ENCODE results near the gene KRT86.

DNA sequence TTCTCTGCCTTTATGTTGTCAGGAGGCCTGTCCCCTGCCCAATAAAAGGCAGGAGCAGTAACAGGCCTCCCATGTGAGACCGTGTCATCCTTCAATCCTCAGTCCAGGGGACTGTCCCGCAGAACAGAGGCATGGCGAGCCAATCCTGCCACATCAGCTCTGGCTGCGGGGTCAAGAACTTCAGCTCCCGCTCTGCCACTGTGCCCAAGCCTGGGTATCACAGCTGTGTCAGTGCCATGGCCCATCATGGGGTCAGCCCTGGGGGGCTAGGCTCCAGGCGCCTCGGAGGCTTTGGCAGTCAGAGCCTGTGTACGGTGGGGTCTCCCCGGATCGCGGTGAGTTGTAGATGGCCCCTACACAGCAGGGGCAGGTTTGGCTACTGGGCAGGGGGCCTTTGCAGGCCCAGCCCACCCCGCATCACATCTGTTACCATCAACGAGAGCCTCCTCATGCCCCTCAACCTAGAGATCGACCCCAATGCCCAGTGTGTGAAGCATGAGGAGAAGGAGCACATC lies 66.7 kb downstream of the KRT86 start:
- TF ChIP-seq, protein P1, sequence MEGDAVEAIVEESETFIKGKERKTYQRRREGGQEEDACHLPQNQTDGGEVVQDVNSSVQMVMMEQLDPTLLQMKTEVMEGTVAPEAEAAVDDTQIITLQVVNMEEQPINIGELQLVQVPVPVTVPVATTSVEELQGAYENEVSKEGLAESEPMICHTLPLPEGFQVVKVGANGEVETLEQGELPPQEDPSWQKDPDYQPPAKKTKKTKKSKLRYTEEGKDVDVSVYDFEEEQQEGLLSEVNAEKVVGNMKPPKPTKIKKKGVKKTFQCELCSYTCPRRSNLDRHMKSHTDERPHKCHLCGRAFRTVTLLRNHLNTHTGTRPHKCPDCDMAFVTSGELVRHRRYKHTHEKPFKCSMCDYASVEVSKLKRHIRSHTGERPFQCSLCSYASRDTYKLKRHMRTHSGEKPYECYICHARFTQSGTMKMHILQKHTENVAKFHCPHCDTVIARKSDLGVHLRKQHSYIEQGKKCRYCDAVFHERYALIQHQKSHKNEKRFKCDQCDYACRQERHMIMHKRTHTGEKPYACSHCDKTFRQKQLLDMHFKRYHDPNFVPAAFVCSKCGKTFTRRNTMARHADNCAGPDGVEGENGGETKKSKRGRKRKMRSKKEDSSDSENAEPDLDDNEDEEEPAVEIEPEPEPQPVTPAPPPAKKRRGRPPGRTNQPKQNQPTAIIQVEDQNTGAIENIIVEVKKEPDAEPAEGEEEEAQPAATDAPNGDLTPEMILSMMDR (IDR thresholded peaks at IDR 0.05; ENCODE audit: low read depth, low read length), result no peak
- TF ChIP-seq, protein P2, sequence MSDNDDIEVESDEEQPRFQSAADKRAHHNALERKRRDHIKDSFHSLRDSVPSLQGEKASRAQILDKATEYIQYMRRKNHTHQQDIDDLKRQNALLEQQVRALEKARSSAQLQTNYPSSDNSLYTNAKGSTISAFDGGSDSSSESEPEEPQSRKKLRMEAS (IDR thresholded peaks at IDR 0.05; ENCODE audit: low read depth, low read length), result no peak

Measured in NB4 (cell line).